Stimulated activated CD4-positive, alpha-beta T cell treated with anti-CD3 and anti-CD28 coated beads, Interleukin-2, amount 100 ng/mL, for 48 hours (primary cell): ENCODE results near the gene CPLANE2.
"Not testable (repeated sequence)": the region's sequence is repeated elsewhere in the genome, so short reads cannot be mapped to it uniquely, and the experiment has no call there.

Experiments
- DNase-seq, 2 donors: peaks; one replicate each; pipeline ENCODE4 v3.0.0-alpha.2; 2020

The CPLANE2 gene

DNA sequence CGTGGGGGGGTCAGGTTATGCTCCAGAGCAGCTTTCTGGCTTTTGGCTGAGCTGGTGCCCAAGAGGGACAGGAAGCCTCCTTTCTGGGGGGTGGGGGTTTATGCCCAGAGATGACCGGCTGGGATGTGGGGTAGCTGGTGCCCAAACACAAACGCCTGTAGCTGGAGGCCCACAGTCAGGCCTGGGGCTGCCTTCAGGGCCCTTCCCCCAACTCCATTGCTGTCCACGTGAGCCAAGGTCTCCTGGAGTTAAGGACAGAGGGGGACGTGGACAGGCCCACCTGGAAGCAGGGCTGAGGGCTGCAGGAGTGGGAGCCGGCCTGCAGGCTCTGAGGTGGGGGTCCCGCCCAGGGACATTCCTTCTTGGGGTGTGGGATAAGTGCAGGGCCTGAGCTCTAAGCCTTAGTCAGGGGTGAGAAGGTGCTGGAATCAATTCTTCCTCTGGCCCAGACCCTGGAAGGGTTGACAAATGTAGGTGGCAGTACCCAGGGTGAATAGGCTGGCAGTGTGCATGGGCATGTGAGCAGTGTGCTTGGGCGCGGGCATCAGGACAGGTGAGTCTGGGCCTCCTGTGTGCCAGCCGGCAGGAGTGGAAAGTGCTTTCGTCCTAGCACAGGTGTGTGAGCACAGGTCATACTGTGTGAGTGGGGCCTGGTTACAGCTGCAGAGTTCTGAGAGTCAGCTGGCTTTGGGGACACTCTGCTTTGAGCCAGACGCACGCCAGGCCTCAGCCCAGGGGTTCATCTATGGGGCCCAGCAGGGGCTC is 6.8 kb downstream of the CPLANE2 start:
- DNase-seq, result no peak

DNA sequence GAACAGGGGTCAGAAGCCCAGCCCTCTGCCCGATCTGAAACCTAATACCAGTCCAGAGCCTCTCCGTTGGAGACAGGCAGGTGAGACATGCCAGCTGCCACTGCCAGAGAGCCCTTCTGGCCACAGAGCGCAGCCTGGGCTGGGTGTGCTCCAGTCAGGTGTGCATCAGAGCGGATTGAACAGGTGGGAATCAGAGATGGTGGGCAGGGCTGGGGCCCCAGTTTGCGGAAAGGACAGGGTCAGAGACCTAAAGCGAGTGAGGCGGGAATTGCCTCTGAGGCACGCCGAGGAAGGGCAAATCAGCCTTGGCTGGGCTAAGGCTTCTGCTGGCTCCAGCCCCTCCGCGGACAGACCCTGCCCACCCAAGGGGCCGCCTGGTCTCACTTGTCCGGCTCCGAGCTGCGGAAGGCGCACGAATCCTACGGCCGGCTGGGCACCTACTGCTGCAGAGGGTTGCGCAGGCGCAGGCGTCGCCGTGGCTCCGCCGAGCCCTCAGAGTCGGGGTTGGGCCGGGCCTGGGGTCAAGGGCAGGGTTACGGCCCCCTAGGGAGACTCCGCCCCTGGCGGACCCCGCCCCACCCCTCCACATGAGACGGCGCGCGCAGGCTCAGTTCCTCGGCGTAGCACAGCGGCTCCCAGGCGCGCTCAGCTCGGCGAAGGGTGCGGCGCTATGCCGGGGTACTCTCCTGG is 10.3 kb downstream of the CPLANE2 start:
- DNase-seq, result no peak

DNA sequence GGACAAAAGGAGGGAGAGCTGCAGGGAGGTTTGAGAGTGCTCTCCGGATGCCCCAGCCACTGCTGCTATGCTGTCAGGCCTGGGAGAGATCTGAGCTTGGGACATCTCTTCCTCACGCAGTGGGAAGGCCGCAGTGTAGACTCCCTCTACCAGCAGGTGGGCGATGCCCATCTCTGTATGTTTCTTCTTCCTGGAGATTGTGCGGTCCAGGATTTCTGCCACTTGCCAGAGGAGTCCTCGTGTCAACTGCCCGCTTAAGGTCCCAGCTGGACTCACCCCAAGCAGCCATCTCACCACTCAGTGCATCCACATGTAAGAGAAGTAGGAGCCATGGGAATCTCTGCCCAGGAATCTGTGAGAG is 10.9 kb downstream of the CPLANE2 start:
- no peak for DNase-seq

DNA sequence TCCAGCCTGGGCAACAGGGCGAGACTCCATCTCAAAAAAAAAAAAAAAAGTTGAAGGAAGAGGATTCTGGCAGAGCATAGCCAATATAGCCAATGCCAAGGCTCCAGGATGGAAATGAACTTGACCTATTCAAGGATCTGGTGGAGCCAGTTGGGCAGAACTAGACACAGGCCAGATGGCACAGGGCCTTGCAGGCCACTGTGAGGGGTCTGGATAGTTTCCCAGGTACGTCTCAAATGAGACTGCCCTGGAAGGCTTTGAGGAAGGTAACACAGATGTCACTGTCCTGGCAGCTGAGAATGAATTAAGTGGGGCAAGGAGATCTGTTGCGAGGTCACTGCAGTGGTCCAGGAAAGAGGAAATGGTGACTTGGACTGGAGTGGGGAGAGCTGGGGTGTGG is 12.5 kb downstream of the CPLANE2 start:
- DNase-seq, result no peak

DNA sequence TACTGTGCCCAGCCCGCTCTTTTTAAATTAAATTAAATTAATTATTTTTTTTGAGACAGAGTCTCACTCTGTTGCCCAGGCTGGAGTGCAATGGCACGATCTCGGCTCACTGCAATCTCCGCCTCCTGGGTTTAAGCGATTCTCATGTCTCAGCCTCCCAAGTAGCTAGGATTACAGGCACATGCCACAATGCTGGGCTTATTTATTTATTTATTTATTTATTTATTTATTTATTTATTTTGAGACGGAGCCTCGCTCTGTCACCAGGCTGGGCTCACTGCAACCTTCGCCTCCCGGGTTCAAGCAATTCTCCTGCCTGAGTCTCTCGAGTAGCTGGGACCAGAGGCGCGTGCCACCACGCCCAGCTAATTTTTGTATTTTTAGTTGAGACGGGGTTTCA is 14.3 kb downstream of the CPLANE2 start:
- DNase-seq, result not testable (repeated sequence)

DNA sequence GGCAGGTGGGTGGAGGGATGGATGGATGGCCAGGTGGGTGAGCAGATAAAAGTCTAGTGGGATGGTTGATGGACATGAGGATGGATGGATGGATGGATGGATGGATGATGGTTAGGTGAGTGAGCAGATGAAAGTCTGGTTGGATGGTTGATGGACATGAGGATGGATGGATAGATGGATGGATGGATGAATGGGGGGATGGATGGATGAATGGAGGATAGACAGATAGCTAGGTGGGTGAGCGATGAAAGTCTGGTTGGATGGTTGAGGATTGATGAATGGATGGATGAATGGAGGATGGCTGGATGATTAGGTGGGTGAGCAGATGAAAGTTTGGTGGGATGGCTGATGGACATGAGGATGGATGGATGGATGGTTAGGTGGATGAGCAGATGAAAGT is 15.5 kb downstream of the CPLANE2 start:
- DNase-seq, result no peak

DNA sequence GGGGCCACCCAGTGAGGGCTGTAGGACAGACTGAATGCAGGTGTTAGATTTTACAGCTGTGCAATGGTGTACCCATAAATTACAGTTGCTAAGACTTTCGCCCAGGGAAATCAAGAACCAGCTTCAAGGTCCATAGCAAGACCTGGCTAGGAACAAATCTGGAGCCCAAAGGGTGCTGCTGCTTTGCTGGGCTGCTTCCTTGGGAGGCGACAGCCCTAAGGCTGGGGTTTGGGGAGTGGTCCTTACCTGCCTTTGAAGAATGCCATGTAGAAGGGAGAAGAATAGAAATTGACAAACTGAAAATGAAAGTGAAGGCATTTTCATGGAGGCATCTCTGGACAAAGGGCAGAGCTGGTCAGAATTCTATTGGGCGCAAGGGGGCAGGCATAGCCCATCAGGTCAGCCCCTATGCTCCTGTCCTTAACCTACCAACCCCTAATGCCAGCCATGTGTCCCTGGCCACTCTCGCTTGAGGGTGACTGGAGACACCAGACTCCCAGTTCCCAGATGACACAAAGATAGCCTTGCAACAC is 16.9 kb downstream of the CPLANE2 start:
- no peak for DNase-seq

DNA sequence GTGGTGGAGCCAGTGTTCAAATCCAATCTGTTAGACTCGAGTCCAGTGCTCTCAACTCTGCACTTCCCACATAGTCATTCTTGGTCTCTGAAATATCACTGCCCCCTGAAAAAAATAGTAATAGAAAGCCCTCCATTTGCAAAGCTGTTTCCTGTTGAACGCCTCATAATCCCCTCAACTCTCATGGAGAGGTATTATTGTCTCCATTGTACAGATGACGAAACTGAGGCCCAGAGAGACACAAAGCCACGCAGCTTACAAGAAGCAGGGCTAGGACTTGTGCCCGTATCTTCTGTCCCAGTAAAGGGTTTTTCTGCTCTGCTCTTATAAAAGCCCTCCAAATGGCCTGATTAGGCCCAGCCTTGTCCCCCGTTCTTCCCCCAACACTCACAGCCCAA is 18.3 kb downstream of the CPLANE2 start:
- no peak for DNase-seq

DNA sequence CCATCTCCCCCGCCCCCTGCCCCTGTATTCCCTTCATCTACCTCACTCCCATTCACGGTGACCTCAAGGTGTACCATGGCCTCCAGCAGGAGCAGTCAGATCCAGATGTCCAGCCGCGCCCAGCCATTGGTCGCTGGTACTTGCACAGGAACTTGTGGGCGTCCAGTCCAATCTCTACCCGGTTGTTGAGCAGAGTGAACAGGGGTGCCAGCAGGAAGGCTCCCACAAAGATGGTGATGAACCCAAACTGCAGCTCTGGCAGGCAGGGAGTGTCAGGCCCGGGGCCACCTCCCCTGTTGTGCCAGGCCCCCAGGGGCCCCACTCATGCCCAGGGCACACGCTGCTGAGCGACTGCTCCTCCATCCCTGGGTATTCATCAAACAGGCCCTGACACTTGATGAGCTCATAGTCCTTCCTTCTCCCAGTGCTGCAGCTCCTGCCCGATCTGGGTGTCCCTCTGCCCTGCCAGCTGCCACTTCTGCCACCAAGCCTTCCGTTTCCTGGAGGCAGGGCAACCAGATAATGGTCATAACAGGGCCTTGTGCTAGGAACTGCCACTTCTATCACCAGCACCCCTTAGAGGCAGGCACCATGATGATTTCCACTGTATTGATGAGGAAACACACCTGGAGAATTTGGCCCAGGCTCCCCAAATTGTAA is 18.8 kb downstream of the CPLANE2 start:
- DNase-seq, result no peak

DNA sequence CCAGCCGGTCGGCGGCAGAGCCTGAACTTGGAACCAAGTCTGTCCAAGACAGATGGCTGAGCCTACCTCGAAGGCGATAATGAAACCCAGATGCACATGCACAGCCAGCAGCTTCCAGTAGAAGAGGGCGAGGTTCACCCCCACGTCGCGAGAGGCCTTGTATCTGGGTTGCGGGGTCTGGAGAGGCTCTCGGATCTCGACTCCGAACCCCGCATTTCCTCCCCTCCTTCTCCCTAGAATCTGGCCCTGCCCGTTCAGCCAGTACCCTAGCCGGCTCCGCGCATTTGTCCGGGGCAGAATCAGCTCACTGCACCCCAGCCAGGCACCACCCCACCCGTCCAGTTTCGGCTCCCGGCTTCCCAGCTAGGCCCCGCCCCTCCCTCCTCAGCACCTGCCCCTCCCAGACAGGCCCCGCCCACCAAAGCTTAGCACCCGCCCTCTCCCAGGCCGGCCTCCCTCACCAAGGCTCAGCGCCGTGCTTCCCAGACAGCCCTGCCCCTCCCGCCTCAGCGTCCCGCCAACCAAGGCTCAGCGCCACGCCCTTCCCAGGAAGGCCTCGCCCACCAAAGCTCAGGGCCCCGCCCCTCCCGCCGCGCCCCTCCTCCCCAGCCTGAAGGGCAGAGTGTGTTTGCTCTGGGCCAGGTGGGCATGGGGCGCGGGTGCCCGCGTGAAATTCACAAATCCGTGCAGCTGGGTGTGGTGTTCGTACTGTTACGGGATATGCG is 19.8 kb downstream of the CPLANE2 start:
- DNase-seq, result peak; percentile 93 to 95

DNA sequence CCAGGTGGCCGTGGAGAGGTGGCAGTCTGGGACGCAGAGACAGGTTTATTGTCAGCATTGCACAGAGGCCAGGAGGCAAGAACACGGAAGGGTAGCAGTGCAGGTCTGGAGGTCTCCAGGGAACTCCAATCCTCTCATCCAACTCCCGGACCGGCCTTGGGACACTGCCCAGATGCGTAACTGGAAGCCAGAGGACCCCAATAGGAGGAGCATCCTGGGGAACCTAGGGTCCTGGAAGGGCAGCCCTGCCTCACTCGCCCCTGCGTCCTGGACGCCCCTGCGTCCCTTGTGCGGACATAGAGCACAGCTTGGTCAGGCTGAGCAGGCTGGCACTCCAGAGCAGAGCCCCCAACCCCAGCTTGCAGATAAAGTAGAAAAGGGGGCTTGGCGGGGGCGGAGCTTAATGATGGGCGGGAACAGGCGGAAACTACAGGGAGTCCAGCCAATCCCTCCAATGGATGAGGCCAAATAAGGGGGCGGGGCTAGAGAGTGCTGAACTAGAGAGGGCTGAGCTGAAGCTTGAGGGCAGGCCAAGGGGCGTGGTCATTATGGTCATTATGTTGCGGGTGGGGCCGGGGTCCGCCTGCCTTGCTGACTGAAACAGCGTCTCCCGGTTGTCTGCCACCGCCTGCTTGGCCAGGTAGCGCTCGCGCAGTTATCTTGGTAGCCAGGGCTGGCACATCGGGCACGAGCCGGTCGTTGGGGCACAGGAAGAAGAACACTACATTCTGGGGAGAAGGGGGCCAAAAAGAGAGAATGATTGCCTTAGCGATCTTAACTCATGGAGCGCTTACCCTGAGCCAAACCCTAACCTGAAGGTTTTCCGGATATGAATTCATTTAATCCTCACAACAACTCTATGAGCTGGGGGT is 20.9 kb downstream of the CPLANE2 start:
- DNase-seq, result peak; percentile 50 to 60

DNA sequence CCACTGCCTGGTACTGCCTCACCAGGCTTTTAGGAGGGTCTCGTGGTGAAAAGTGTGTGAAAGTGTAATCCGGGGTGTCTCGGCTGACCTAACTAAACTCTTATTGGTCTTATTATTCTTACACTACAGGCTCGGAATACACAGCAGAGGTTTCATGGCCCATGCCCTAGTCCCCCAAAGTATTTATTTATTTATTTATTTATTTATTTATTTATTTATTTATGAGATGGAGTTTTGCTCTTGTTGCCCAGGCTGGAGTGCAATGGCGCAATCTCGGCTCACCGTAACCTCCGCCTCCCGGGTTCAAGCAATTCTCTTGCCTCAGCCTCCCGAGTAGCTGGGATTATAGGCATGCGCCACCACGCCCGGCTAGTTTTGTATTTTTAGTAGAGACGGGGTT is 21.7 kb downstream of the CPLANE2 start:
- not testable (repeated sequence) for DNase-seq

DNA sequence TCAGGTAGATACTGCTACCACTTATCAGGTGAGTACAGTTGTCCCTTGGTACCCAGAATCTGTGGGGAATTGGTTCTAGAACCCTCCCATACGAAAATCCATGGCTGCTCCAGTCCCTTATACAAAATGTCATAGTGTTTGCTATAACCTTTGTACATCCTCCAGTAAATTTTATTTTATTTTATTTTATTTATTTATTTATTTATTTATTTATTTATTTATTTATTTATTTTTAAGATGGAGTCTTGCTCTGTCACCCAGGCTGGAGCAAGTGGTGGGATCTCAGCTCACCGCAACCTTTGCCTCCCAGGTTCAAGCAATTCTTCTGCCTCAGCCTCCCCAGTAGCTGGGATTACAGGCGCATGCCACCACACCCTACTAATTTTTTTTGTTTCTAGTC is 23.4 kb downstream of the CPLANE2 start:
- not testable (repeated sequence) for DNase-seq

DNA sequence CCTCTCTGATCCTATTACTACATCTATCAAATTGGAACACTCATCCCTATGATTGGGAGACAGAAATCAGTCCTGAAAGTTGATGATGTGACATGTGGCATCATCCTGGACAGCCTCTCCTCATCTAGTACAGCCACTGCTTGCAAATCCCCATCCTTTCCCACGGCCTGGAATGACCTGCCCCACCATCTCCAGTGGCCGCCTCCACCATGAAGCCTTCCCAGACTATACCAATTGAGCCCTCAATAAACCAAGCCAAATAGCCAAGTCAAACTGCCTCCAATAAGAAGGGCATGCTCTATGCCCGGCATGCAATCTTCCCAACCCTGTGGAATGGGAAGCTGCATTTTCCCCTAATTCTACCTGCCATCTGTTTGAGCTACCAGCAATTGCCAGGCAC is 24.0 kb downstream of the CPLANE2 start:
- DNase-seq, result no peak

DNA sequence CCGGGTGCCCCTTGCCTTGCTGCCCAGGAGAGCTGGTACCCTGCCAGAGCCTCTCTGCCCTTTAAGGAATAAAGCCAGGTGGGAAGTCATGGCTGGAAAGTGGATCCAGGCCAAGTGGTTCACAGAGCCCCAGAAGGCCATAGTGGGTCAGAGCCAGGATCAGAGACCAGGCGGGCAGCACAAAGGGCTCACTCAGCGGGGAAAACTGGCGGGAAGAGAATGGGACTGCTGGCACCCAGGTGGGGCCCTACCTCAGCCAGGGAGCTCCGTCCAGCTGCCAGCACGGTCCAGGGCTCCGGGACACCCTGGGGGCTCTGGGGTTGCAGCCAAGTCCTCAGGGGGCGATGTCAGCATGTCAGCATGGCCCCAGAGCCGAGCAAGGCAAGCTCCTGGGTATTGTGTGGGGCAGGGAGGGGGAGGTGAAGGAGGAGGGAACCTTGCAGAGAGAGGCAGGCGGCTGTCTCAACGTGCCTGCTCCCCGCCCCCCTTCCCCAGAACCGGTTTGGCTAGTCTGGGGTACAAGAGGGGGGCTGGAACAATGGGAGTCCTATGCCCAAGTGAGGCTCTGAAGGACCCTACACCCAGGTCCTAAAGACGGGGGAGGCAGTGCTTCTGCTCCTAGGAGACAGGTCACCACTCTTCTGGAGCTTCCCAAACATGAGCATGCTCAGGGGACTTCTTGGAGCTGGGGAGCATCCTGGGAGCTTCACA is 24.6 kb downstream of the CPLANE2 start, which contains the start of gene ARHGEF19:
Gene ARHGEF19, minus strand, starts transcription at position 402 of the 711 bp plus-strand sequence. CDS start 3,598 bp downstream, outside the sequence.
- DNase-seq, result no peak

DNA sequence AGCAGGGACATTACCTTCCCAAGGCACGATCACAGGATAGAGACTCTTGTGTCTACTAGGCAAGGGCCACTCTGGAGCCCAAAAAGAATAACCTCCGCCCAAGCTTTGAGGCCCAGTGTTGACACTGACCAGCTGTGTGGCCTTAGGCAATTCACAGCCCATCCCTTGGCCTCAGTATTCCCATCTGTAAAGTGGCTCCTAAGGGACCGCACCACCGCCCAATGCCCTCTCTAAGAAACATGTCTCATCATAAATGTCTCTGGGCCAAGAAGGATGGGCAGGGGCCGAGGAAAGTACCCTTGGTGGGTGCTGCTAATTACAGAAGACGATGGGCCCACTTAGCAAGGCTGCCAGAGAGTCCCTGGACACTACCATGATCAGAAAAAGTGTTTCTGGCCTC is 25.2 kb downstream of the CPLANE2 start:
- no peak for DNase-seq

DNA sequence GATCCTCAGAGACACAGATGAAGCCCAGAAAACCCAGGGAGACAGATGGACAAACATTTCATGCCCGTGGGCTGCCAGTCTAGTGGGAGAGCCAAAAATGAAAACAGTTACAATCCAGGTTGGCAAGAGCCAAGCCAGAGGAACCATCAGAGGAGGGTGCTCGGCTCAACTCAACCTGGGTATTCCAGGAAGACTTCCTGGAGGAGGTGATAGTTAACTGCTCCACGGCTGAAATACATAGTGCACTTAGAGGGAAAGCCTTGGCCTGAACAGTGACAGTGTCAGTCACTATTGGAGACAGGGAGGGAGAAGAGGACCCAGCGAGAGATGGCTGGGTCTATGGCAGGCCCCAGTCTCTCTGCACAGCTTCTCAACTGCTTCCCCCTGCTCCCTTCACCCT is 26.4 kb downstream of the CPLANE2 start:
- DNase-seq, result no peak

DNA sequence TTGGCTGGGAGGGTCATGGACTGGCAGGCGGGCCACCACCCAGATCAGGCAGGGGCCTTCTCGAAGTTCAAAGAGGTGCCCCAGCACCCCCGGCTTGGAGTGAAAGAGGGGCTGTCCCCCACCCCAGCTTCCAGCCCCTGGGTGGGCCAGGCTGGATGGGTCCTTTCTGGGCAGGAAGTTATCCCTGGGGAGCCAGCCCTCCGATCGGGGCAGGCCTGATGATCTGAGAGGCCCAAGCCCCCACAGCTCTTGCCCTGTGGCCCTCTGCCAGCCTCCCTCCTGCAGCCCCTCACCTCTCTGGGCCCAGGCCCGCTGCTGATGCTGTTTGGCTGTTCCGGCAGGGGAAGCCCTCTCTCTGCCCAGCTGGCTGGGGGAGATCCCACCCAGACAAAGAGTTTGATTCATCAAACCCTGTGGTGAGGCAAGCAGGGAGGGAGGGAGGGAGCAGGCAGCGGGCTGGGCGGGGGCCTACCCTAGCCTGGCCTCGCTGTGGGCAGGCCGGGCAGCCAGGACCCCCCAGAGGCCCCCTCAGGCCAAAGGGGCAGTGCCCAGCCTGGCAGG is 27.1 kb downstream of the CPLANE2 start:
- DNase-seq, result no peak

DNA sequence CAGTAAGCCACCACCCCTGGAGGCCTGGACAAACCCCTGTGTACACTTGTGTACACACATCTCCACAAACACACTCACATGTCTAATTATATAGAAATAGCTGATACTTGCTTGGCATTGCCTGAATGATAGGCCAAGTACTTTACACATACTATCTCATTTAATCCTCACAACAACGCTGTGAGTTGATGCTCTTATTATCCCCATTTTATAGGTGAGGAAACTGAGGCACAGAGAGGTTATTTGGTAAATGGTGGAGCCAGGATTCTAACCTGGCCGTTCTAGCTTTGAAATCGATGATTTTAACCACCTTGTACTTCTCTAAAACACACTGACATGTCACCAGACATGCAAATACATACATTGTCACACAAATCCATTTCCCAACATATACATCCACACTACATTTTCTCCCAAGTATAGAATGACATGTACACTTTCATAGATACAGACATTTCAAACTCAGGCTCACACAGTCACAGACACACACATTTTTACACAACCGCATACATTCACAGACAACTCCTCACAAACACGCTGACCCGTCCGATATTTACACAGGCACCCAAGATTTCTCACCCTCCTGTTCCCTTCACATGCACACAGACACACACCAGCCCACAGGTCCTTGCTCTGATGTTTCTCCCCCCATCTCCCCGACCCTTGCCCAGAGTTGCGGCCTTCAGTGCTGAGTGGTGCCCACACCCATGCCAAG is 27.7 kb downstream of the CPLANE2 start:
- DNase-seq, result no peak

DNA sequence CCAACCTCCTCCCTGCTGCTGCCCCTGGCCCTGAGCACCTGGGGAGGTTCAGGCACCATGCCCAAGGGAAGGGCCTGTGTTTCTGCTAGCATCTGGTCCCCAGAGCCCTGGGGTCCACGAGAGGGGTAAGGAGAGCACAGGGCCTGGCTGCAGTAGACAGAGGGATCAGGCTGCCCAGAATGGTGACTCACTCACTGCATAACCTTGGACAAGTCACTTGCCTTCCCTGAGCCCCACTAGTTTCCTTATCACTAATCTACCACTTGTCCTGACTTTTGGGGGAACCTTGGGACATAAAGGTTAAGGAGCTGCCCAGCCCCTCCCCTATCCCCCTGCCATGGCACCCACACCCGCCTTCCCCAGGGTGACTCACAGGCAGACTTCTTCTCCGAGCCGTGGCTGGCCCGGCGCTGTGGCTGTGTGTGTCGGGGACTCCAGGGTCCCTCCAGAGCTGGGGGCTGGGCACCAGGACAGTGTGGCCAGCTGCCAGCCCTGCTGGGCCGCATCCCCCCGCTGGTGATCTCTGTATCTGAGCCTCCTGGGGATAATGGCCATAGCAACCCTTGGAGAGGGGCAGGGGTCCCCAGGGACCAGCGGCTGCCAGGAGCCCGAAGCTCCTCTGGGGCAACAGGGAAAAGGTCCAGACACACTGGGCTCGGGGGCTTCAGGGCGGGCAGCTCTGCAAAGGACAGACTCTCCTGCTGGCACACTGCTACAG is 28.6 kb downstream of the CPLANE2 start:
- DNase-seq, result no peak
